Natural killer cell treated with Interleukin-12 subunit alpha and Interleukin-12 subunit beta and Interleukin-15 and Interleukin-18, amount 100 ng/mL, for 72 hours (primary cell): ENCODE data around the gene FUT1. TPM values are rescaled to one million over a fixed set of nuclear protein-coding genes. Genes with fewer than 3 reads are reported as not detected.
A peak's percentile ranks its signal among the peaks of the same experiment; 100 is the strongest.

Experiments used
- ATAC-seq, 2 donors: fragments of 150-1000 bp; cut with Tn5 transposase in 1 of 2; sonication (Bioruptor Pico), chemical (Tn5 transposase) in 1 of 2; 2 replicates each; pipeline ENCODE4 v1.10.0; 2021
- DNase-seq: peaks from one replicate; pipeline ENCODE4 v3.0.0; 2022; ENCODE audit warnings: low spot score
- H3K27ac Mint-ChIP-seq, 2 donors: 1 replicate in 1 of 2; 2 replicates in 1 of 2; pipeline ENCODE4 v1.8.0; 2022; ENCODE audit warnings: mixed read lengths in 2 of 2, mild to moderate bottlenecking in 1 of 2, moderate library complexity in 1 of 2
- H3K27me3 Mint-ChIP-seq, 2 donors: 1 replicate in 1 of 2; 2 replicates in 1 of 2; pipeline ENCODE4 v1.8.0; 2022; ENCODE audit warnings: mixed read lengths in 2 of 2
- H3K36me3 Mint-ChIP-seq: one replicate; pipeline ENCODE4 v1.8.0; 2022; ENCODE audit warnings: mixed read lengths
- H3K4me1 Mint-ChIP-seq, 2 donors: 1 replicate in 1 of 2; 2 replicates in 1 of 2; pipeline ENCODE4 v1.8.0; 2022; ENCODE audit warnings: low read depth in 2 of 2, mixed read lengths in 2 of 2, mild to moderate bottlenecking in 1 of 2
- H3K4me3 Mint-ChIP-seq: one replicate; pipeline ENCODE4 v1.8.0; 2022; ENCODE audit warnings: mixed read lengths
- H3K9me3 Mint-ChIP-seq: 2 replicates; pipeline ENCODE4 v1.8.0; 2022; ENCODE audit warnings: mixed read lengths
- total RNA-seq, 2 donors: library from RNA; stranded (reverse); gene quantifications; one replicate each; pipeline ENCODE4 v1.2.3, GENCODE V29; 2022

FUT1 gene
- total RNA-seq, 2 donors from 2014 or later, result 0.21 TPM; not detected in 1

- Mint-ChIP-seq H3K27me3 (no peaks in the 10 kb centered on the region), H3K36me3 (no peaks in the 10 kb centered on the region), H3K27ac (peak overlapping the region in 1 of 2 donors; percentile 79), H3K4me1 (peaks cover 2 to 9% of the 10 kb centered on the region in 2 donors), H3K4me3 (peak overlapping the region; percentile 77), H3K9me3 (no peaks in the 10 kb centered on the region)
- no peak for ATAC-seq
- DNase-seq, result no peak
Measured at GRCh38 chr19:48713041-48713863, 39.2 kb downstream of the FUT1 start.

GRCh38 chr19:48711106-48711662 lies 41.3 kb downstream of the FUT1 start:
- no peak for DNase-seq
- no peak for ATAC-seq

GRCh38 chr19:48708471-48708870 lies 44.0 kb downstream of the FUT1 start:
- no peaks in the 10 kb centered on the region for H3K36me3 Mint-ChIP-seq
- no peak for ATAC-seq
- no peaks in the 10 kb centered on the region for H3K27me3 Mint-ChIP-seq
- no peaks in the 10 kb centered on the region for H3K4me1 Mint-ChIP-seq
- H3K27ac Mint-ChIP-seq, result no peak overlapping the region
- no peaks in the 10 kb centered on the region for H3K9me3 Mint-ChIP-seq
- no peak for DNase-seq
- no peak overlapping the region for H3K4me3 Mint-ChIP-seq

More at GRCh38 chr19:48711106-48711662, 41.3 kb downstream of the FUT1 start:
- Mint-ChIP-seq H3K9me3 (no peaks in the 10 kb centered on the region), H3K27me3 (no peaks in the 10 kb centered on the region), H3K4me3 (no peak overlapping the region), H3K4me1 (peaks cover 2 to 9% of the 10 kb centered on the region in 2 donors), H3K27ac (no peak overlapping the region), H3K36me3 (no peaks in the 10 kb centered on the region)

GRCh38 chr19:48705431-48705830 lies 47.0 kb downstream of the FUT1 start:
- Mint-ChIP-seq H3K9me3 (no peaks in the 10 kb centered on the region), H3K36me3 (no peaks in the 10 kb centered on the region), H3K4me1 (no peaks in the 10 kb centered on the region), H3K27me3 (no peaks in the 10 kb centered on the region), H3K4me3 (no peak overlapping the region), H3K27ac (no peak overlapping the region)
- DNase-seq (no peak), ATAC-seq (no peak)

- Mint-ChIP-seq H3K4me3 (no peak overlapping the region), H3K4me1 (no peaks in the 10 kb centered on the region), H3K9me3 (no peaks in the 10 kb centered on the region), H3K36me3 (no peaks in the 10 kb centered on the region), H3K27ac (no peak overlapping the region), H3K27me3 (no peaks in the 10 kb centered on the region)
- ATAC-seq (no peak), DNase-seq (no peak)
Measured at GRCh38 chr19:48703316-48703715, 49.1 kb downstream of the FUT1 start.

GRCh38 chr19:48702701-48703100 lies 49.7 kb downstream of the FUT1 start:
- Mint-ChIP-seq H3K4me3 (no peak overlapping the region), H3K4me1 (no peaks in the 10 kb centered on the region), H3K27ac (no peak overlapping the region), H3K36me3 (no peaks in the 10 kb centered on the region), H3K27me3 (peaks cover 0 to 4% of the 10 kb centered on the region in 2 donors), H3K9me3 (no peaks in the 10 kb centered on the region)
- DNase-seq (no peak), ATAC-seq (no peak)

- DNase-seq, result no peak
- no peak for ATAC-seq
- Mint-ChIP-seq H3K27ac (no peak overlapping the region), H3K27me3 (peaks cover 0 to 11% of the 10 kb centered on the region in 2 donors), H3K4me1 (peaks cover 0 to 7% of the 10 kb centered on the region in 2 donors), H3K4me3 (no peak overlapping the region), H3K9me3 (no peaks in the 10 kb centered on the region), H3K36me3 (no peaks in the 10 kb centered on the region)
Measured at GRCh38 chr19:48698046-48698445, 54.4 kb downstream of the FUT1 start.

Other genes with a start within 250 kb of the FUT1 start
- 1 to 10 TPM in 1 of 2 donors, under 1 TPM in 1; 0.40 to 1.3 TPM for gene LMTK3, start 240.8 kb downstream of the FUT1 start, total RNA-seq
- gene SULT2B1, start 200.5 kb downstream of the FUT1 start, total RNA-seq, result not detected
- gene SPACA4, start 145.9 kb downstream of the FUT1 start, total RNA-seq, result not detected
- gene FAM83E, start 137.6 kb downstream of the FUT1 start, total RNA-seq, result 10 to 100 TPM in 1 of 2 donors, 1 to 10 TPM in 1; 3.5 to 13.7 TPM
- gene RPL18, start 133.5 kb downstream of the FUT1 start, total RNA-seq, result 1,000 to 10,000 TPM; 1,029 to 1,552 TPM
- gene SPHK2, start 133.1 kb downstream of the FUT1 start, total RNA-seq, result 10 to 100 TPM; 37.9 to 71.4 TPM
- 1 to 10 TPM; 3.8 to 3.9 TPM for gene DBP, start 115.3 kb downstream of the FUT1 start, total RNA-seq
- gene CA11, start 106.5 kb downstream of the FUT1 start, total RNA-seq, result 1 to 10 TPM; 4.7 to 4.9 TPM
- under 1 TPM; 0.21 to 0.28 TPM for gene NTN5, start 79.6 kb downstream of the FUT1 start, total RNA-seq
- not detected for gene FUT2, start 56.7 kb downstream of the FUT1 start, total RNA-seq
- 1 to 10 TPM; 1.0 to 1.2 TPM for gene MAMSTR, start 32.9 kb downstream of the FUT1 start, total RNA-seq
- gene RASIP1, start 12.0 kb downstream of the FUT1 start, total RNA-seq, result under 1 TPM; 0.12 to 0.95 TPM
- not detected for gene IZUMO1, start 5.7 kb downstream of the FUT1 start, total RNA-seq
- gene FGF21, start 2.9 kb upstream of the FUT1 start, total RNA-seq, result not detected
- 10 to 100 TPM; 31.7 to 40.4 TPM for gene BCAT2, start 58.4 kb upstream of the FUT1 start, total RNA-seq
- under 1 TPM in 1 of 2 donors, not detected in 1; 0.26 TPM for gene HSD17B14, start 83.8 kb upstream of the FUT1 start, total RNA-seq
- gene PLEKHA4, start 116.0 kb upstream of the FUT1 start, total RNA-seq, result 1 to 10 TPM; 3.8 to 5.4 TPM
- gene PPP1R15A, start 119.8 kb upstream of the FUT1 start, total RNA-seq, result 100 to 1,000 TPM in 1 of 2 donors, 10 to 100 TPM in 1; 74.1 to 111 TPM
- gene TULP2, start 146.1 kb upstream of the FUT1 start, total RNA-seq, result not detected
- 100 to 1,000 TPM; 213 to 270 TPM for gene NUCB1, start 147.7 kb upstream of the FUT1 start, total RNA-seq
- under 1 TPM in 1 of 2 donors, not detected in 1; 0.43 TPM for gene DHDH, start 181.1 kb upstream of the FUT1 start, total RNA-seq
- gene BAX, start 202.2 kb upstream of the FUT1 start, total RNA-seq, result 100 to 1,000 TPM; 203 to 305 TPM
- 1,000 to 10,000 TPM; 1,643 to 2,467 TPM for gene FTL, start 212.7 kb upstream of the FUT1 start, total RNA-seq
- 100 to 1,000 TPM in 1 of 2 donors, 10 to 100 TPM in 1; 85.7 to 119 TPM for gene GYS1, start 240.7 kb upstream of the FUT1 start, total RNA-seq
- gene RUVBL2, start 241.2 kb upstream of the FUT1 start, total RNA-seq, result 100 to 1,000 TPM; 101 to 173 TPM